ENCODE results near the gene KLHL4.
"Not testable (repeated sequence)": the region's sequence is repeated elsewhere in the genome, so short reads cannot be mapped to it uniquely, and the experiment has no call there.

KLHL4 gene

DNA sequence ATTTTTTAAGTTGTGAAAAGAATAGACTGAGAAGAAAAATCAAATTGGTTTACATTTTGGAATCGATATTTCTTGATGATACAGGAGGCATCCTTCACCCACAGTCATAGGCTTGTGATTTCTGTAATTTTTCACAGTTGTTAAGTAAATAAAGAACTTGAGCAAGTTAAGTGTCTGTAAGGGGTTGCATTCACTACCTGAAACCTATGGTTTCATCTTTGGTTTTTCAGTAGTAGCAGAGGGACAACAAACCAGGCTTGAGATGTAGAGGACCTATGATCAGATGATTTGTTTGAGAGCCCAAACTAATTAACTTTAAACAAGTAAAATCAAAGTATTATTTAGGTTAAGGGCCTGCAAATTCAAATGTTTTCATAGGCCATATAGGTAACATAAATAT lies 175.6 kb downstream of the KLHL4 start:
- ChIA-PET POLR2A (no interaction called here), CTCF (interaction anchor here (1.0 kb wide), 1 partner anchor 12 kb away, joined by 3 read pairs; no protein-coding TSS in a partner anchor)
- no peak for DNase-seq (ENCODE audit: extremely low spot score)
- TF ChIP-seq, protein P1, sequence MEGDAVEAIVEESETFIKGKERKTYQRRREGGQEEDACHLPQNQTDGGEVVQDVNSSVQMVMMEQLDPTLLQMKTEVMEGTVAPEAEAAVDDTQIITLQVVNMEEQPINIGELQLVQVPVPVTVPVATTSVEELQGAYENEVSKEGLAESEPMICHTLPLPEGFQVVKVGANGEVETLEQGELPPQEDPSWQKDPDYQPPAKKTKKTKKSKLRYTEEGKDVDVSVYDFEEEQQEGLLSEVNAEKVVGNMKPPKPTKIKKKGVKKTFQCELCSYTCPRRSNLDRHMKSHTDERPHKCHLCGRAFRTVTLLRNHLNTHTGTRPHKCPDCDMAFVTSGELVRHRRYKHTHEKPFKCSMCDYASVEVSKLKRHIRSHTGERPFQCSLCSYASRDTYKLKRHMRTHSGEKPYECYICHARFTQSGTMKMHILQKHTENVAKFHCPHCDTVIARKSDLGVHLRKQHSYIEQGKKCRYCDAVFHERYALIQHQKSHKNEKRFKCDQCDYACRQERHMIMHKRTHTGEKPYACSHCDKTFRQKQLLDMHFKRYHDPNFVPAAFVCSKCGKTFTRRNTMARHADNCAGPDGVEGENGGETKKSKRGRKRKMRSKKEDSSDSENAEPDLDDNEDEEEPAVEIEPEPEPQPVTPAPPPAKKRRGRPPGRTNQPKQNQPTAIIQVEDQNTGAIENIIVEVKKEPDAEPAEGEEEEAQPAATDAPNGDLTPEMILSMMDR (IDR thresholded peaks at IDR 0.05; ENCODE audit: control extremely low read depth, extremely low read depth, low read depth, missing control alignments) = no peak

DNA sequence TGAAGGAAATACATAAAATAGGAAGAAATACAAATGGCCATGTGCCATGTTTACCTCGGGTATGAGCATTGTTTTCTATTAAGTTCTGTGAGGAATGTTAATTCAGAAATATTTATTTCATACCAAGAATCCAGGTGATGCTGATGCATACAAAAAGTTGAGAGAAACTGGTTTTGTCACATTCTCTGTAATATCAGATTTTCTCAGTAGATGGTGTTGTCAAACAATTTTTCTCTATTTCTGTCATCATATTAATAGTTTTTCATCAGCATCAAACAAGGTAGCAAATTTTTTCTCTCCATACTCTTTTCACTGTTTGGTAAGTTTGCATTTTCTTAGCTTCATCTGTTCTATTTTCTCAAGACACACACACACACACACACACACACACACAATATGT lies 179.8 kb downstream of the KLHL4 start:
- TF ChIP-seq, protein P1 (IDR thresholded peaks at IDR 0.05; ENCODE audit: control extremely low read depth, extremely low read depth, low read depth, missing control alignments) = no peak
- no peak for DNase-seq (ENCODE audit: extremely low spot score)
- POLR2A ChIA-PET = no interaction called here
- CTCF ChIA-PET = no interaction called here

DNA sequence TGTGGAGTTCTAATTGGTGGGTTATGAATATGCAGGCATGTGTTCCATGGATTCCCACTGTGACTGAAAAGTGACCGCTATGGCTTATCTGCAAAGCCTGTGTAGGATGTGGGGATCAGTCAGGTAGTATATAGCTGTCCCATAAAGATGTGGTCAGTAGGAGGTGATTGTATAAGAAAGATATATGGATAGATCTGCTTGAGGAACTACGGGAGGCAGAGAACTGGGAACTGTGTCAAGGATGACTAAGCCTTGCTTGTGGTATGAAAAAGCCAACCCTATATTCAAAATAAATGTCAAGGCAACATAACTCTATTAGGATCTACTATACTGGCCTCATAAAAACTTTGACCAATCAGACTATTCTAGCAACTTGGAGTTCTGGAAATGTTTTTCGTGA lies 185.2 kb downstream of the KLHL4 start:
- ChIA-PET CTCF (no interaction called here), POLR2A (no interaction called here)
- DNase-seq (ENCODE audit: extremely low spot score) = no peak
- TF ChIP-seq, protein P1 (IDR thresholded peaks at IDR 0.05; ENCODE audit: control extremely low read depth, extremely low read depth, low read depth, missing control alignments) = no peak

DNA sequence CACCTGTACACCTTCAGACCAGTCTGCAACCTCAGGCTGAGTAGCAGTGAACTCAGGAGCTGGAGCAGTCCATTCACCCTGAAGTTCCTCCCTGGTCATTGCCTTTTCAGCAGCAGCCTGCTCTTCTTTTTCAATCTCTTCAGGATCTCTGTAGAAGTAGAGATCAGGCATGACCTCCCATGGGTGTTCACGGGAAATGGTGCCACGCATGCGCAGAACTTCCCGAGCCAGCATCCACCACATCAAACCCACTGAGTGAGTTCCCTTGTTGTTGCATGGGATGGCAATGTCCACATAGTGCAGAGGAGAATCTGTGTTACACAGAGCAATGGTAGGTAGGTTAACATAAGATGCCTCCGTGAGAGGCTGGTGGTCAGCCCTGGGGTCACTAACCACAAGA lies 185.9 kb downstream of the KLHL4 start:
- CTCF ChIA-PET; POLR2A ChIA-PET; DNase-seq (ENCODE audit: extremely low spot score): not testable (repeated sequence)

DNA sequence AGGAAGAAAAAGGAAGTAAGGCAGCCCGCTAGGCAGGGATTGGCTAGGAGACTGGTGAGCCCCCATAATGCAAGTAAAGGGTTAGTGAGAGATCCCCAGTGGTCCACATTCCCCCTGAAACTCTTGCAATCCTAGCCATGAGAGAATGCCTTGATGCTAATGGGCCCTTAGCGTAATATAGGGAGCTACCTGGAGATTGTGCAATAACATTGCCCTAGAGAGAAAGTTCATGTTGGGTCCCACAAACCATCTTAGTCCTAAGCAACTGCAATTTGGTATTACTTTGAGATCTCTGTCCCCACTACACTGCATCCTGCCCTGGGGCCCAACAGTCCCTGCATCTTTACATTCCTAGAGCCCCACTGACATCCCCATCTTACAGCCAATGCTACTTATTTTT lies 188.5 kb downstream of the KLHL4 start:
- CTCF ChIA-PET = no interaction called here
- TF ChIP-seq, protein P1 (IDR thresholded peaks at IDR 0.05; ENCODE audit: control extremely low read depth, extremely low read depth, low read depth, missing control alignments) = no peak
- POLR2A ChIA-PET = no interaction called here
- no peak for DNase-seq (ENCODE audit: extremely low spot score)

DNA sequence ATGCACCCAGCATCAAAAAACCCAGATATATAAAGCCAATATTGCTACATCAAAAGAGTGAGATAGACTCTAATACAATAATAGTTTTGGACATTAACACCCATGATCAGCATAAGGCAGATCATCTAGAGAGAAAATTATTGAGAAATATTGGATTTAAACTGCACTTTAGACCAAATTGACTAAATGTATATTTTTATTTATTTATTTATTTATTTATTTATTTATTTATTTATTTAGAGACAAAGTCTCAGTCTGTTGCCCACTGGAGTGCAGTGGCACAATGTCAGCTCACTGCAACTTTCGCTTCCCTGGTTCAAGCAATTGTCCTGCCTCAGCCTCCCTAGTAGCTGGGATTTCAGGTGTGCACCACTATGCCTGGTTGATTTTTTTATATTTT lies 193.0 kb downstream of the KLHL4 start:
- CTCF ChIA-PET = no interaction called here
- no peak for DNase-seq (ENCODE audit: extremely low spot score)
- TF ChIP-seq, protein P1 (IDR thresholded peaks at IDR 0.05; ENCODE audit: control extremely low read depth, extremely low read depth, low read depth, missing control alignments) = no peak
- POLR2A ChIA-PET = no interaction called here
